SH-SY5Y (cell line): ENCODE data around the gene CDK11A.

Experiments used
- GATA2 ChIP-seq: IDR thresholded peaks from 2 replicates; pipeline ENCODE4 v1.6.1; 2011; ENCODE audit warnings: mild to moderate bottlenecking, low read depth, low read length
- GATA3 ChIP-seq: IDR thresholded peaks from 2 replicates; pipeline ENCODE4 v1.6.1; 2011; ENCODE audit warnings: low read depth, mild to moderate bottlenecking, low read length, moderate library complexity

GRCh38 chr1:1687846-1688245, 36.3 kb downstream of the CDK11A start:
- TF ChIP-seq GATA2 (no peak), GATA3 (no peak)
